ENCODE data around the gene MLF2.
"Not testable (repeated sequence)": the region's sequence is repeated elsewhere in the genome, so short reads cannot be mapped to it uniquely, and the experiment has no call there.

MLF2 gene

DNA sequence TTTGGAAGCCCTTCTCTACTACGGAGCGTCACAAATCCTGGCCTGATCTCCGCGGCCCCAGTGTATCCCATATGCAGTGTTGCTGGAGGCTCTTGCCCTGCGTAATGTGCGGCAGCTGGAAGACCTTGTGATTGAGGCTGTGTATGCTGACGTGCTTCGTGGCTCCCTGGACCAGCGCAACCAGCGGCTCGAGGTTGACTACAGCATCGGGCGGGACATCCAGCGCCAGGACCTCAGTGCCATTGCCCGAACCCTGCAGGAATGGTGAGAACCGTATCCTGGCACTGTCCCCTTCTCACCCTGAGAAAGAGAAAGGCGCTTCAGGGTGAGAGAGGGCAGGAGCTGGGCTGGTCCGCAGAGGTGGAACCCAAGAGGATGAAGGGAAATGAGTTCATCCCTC, 23.8 kb downstream of the MLF2 start:
- DNase-seq: no peak

DNA sequence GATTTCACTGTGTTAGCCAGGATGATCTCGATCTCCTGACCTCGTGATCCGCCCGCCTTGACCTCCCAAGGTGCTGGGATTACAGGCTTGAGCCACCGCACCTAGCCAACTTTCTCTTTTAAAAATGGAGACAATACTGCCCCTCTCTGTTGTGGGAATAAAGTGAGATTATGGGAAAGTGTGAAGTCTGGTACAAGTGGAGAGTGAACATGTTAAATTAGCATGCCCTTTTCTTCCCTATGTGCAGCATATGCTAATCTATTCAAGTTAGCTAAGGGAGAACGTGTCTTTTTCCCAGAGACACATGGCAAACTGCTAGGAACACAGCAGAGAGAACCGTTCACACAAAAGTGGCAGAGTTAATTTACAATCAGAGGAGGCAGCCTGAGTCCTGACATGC, 27.6 kb downstream of the MLF2 start:
- DNase-seq: no peak

DNA sequence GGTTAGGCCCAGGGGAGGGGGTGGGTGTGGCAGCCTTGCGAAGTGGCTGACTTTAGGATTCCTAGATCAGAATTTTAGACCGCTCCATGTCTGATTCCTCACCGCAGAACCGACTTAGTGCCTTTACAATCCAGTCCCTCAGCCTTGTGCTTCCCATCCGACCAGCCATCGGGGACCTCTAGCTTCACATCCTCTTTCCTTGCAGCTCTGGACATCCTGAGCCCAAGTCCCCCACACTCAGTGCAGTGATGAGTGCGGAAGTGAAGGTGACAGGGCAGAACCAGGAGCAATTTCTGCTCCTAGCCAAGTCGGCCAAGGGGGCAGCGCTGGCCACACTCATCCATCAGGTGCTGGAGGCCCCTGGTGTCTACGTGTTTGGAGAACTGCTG, 28.5 kb downstream of the MLF2 start:
- no peak for DNase-seq

DNA sequence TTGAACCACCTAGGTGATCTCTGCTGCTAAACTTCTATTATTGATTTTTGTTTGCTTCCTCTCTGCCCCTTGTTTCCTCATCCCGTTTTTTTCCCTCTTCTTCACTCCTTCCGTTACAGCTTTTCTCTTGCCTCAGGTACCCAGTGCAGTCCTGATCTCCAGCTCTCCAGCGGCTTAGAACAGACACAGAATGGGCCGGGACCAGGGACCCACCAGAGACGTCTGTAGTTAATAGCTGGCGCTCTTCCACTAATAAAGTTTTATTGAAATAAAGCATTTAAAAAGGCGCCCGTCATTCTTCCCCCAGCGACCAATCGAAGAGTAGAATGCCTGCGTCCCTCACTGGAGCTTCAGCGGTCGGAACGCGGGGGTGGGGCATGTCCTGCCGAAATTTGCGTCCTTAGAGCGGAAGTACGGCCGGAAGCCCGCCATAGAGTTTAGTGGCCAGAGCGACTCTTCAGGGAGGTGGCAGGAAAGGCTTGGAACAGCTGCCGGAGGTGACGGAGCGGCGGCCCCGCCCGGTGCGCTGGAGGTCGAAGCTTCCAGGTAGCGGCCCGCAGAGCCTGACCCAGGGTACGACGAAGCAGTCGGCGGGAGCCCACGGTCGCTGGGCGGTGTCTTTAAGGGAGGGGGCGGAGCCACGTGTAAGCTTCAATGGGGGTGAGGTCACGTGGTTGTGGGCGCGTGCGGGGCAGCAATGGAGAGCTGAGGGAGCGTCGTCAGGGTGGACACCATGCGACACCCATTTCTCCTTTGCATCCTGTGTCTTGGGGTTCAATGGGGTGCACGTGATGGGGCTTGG, 29.1 kb downstream of the MLF2 start, which contains the start of gene COPS7A:
COPS7A (plus strand) TSS at position 440 of the 802 bp plus-strand sequence. CDS start 611 bp downstream, outside the sequence.
- peak; percentile 97 for DNase-seq

DNA sequence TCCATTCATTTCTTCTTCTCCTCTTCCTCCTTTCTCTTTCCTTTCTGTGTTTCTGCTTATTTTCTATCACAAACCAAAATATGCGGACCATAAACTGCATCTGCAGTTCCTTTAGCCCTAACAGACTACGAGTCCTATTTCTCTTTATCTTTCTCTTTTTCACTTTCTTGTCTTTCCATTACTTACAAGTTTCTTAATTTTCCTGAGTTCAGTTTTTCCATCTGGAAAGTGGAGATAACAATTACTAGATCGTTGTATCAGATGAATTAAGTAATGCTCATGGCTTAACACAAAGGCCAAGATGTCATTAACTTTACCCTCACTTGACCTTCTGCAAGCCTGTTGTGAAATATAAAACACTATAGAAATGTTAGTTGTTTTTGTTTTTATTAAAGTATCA, 30.1 kb downstream of the MLF2 start:
- no peak for DNase-seq

DNA sequence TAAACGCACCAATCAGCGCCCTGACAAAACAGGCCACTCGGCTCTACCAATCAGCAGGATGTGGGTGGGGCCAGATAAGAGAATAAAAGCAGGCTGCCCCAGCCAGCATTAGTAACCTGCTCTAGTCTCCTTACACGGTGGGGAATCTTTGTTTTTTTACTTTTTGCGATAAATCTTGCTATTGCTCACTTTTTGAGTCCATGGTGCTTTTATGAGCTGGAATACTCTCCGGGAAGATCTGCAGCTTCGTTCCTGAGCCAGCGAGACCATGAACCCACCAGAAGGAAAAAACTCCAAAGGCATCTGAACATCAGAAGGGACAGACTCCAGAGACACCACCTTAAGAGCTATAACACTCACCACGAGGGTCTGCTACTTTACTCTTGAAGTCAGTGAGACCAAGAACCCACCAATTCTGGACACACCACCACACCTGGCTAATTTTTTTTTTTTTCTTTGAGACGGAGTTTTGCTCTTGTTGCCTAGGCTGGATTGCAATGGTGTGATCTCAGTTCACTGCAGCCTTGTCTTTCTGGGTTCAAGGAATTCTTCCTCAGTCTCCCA, 36.0 kb downstream of the MLF2 start:
- no peak for DNase-seq

DNA sequence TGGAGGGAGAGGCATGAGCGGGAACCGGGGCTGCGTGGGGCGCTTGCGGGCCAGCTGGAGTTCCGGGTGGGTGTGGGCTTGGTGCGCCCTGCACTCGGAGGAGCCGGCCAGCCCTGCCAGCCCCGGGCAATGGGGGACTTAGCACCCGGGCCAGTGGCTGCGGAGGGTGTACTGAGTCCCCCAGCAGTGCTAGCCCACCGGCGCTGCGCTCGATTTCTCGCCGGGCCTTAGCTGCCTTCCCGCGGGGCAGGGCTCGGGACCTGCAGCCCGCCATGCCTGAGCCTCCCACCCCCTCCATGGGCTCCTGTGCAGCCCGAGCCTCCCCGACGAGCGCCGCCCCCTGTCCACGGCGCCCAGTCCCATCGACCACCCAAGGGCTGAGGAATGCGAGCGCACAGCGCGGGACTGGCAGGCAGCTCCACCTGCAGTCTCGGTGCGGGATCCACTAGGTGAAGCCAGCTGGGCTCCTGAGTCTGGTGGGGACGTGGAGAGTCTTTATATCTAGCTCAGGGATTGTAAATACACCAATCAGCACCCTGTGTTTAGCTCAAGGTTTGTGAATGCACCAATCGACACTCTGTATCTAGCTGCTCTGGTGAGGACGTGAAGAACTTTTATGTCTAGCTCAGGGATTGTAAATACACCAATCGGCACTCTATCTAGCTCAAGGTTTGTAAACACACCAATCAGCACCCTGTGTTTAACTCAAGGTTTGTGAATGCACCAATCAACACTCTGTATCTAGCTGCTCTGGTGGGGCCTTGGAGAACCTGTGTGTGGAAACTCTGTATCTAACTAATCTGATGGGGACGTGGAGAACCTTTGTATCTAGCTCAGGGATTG, 36.7 kb downstream of the MLF2 start:
- not testable (repeated sequence) for DNase-seq

DNA sequence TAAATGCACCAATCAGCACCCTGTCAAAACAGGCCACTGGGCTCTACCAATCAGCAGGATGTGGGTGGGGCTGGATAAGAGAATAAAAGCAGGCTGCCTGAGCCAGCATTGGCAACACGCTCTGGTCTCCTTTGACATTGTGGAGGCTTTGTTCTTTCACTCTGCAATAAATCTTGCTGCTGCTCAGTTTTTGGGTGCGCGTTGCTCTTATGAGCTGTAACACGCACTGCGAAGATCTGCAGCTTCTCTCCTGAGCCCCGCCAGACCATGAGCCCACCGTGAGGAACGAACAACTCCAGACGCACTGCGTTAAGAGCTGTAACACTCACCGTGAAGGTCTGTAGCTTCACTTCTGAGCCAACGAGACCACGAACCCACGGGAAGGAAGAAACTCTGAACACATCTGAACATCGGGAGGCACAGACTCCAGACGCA, 44.0 kb downstream of the MLF2 start:
- DNase-seq: peak; percentile 21

DNA sequence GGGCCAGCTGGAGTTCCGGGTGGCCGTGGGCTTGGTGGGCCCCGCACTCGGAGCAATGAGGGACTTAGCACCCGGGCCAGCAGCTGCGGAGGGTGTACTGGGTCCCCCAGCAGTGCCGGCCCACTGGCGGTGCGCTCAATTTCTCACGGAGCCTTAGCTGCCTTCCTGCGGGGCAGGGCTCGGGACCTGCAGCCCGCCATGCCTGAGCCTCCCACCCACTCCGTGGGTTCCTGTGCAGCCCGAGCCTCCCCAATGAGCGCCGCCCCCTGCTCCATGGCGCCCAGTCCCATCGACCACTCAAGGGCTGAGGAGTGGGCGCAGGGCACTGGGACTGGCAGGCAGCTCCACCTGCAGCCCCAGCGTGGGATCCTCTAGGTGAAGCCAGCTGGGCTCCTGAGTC, 44.6 kb downstream of the MLF2 start:
- not testable (repeated sequence) for DNase-seq

DNA sequence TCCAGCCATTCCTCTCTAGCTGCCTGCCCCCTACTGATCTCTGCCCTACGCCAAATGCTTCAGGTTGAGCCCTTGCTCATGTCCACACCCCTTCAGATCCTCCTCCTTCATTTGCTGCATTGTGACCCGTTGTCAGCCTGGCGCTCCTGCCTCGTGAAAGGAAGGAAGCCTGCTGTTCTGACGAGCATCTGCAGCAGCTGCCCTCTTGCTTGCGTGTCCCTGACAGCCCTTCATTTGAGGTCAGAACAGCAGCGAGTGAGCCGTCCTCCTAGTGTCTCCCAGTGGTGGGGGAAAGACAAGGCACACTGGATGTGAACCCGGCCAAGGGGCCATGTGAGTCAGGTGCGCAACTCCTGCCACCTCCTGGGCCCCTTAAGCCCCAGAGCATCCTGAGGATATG, 49.3 kb downstream of the MLF2 start:
- no peak for DNase-seq

DNA sequence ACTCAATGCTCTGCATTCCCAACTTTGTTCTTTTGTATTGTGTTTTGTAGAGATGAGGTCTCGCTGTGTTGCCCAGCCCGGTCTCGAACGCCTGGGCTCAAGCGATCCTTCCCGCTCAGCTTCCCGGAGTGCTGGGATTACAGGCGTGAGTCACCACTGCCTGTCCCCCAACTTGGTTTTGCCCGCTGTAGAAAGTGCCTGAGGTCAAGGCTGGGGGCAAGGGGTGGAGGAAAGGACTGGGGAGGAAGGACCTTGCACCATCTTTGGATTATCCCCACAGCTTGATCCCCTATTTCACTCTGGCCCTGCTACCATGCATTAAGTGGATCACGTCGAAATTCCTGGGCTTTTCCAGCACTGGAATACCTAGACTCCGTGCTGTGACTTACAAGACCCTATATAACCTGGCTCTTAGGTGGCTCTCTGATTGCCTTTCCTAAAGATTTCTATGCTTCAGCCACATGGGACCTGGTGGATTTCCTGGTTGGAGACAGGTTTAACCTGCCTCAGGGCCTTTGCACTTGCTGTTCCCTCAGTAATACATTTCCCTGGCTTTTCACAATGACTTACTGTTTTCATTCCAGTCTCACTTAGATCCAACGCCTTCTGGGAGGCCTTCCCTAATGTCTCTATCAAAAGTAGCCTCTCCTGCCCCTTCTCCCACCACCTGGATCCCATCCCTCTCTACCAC, 51.7 kb downstream of the MLF2 start:
- no peak for DNase-seq

DNA sequence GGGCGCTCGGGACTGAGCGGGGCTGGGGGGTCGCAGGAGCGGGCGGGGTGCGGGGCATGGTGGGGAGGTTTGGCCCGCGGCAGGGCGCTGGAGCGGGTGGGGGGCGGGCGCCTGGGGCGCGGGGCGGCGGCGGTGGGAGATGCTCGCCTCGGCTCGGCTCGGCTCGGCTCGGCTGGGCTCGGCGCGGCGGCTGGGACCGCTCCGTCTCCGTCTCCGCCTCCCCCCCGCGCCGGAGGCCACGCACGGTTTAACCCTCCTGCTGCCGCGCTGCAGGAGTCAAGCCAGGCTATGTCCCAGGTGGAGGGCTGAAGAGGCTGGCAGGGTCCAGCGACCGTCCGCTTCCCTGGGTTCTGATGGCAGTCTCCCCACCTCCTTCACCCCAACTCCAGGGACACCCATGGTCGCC, 52.3 kb downstream of the MLF2 start, which contains the start of gene PIANP:
PIANP (minus strand) TSS at position 170 of the 406 bp plus-strand sequence. CDS start 2,754 bp downstream, outside the sequence.
- DNase-seq: peak; percentile 67

DNA sequence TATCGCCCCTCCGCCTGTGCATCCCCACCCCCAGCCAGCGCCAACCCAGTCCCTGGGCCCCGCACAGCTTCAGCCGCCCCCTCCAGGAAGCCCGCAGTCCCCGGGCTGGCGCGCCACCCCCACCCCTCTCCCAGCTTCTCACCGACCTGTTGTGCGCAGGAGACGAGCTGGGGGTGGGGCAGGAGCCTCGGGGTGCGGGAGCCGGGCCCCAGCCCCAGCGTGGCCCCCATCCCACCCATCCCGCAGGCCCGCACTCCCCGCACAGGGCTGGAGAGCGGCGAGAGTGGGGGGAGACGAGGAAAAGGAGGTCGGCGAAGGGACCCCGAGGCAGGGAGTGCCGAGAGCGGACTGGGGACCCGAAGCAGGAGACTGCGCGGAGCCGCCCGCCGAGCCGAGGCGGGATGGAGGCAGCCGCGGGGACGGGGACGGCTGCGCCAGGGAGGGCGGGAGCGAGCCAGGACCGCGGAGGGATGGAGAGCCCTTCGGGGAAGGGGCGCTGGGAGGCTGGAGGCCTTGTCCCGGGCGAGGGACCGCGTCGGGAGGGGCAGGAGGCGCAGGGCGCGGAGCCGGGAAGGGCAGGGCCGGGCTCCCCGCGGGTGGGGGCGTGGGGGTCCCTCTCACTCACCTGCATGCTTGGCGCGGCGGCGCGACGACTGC, 52.8 kb downstream of the MLF2 start:
- peak; percentile 35 for DNase-seq

DNA sequence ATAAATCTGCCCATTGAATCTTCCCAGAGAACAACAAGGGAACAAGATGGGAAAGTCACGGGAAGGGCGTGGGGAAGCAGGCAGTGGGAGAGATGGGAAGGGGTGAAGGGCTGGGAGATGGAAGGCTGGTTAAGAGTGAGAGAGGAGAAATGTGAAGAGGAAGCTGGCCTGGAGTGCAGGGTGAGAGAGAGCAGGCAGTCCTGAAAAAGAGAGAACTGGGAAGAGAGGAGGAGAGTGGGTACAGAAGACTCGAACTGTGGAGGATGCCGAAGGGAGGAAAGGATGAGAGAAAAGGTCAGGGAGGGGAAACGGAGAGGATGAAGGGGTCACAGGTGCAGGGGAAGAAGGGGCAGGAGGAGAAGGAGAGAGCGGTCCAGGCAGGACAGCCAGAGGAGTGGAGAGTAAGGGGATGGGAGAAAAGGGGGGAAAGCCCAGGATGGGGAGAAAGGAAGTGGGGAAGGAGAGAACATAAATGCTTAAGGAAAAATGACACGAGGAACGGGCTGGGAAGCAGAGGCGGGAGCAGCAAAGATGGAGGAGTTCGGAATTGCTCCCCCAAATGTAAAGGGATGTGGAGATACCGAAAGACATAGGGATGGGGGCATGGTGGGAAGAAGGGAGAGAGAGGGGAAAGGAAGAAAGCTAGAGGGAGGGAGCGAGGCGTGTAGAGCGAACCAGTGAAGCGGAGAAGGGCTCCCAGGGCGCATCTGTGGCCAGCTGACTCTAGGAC, 53.5 kb downstream of the MLF2 start:
- no peak for DNase-seq

DNA sequence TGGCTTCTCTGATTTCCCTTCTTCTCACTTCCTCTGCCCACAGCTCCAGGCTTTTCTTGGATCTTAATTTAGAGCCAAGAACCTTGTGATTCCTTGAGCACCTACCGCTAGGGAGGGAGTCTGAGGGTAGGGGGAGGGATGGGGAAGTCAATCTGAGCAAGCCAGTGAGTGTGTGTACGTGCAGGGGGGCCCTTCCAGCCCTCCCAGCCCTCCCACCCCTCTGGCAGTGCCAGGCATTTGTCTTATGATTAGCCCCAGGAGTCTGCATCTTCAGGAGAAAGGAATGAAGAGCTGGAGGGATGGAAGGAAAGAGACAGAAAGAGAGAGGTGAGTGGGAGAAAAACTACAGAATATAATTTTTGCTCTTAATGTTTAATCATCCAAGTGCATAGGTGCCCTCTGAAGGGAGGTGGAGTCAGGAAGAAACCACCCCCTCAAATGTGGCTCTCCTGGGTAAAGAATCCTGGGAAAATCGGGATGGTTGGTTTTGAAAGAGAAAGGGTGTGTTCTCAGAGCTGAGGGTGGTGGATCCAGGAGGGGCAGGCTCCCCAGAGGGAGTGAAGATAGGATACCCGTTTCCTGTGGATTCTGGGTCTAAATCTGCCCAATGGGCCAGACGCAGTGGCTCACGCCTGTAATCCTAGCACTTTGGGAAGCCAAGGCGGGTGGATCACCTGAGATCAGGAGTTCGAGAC, 54.4 kb downstream of the MLF2 start:
- no peak for DNase-seq

Data from CD4-positive, alpha-beta T cell treated with Interleukin-6 for 4 hours (primary cell).